H54 (cell line): ENCODE measurements around the gene PXMP4.
"Not testable (repeated sequence)": the region's sequence is repeated elsewhere in the genome, so short reads cannot be mapped to it uniquely, and the experiment has no call there.

Experiments used
- DNase-seq: peaks from one replicate; pipeline ENCODE4 v3.0.0; 2011; ENCODE audit warnings: low spot score, mixed read lengths; ENCODE audit not compliant: insufficient read length
- FAIRE-seq: peaks from 3 replicates; lab custom pipeline; 2011; peaks lifted over from hg19 to GRCh38; lab: Jason Lieb, UNC
- POLR2A ChIP-seq: IDR thresholded peaks from 2 replicates; pipeline ENCODE4 v1.6.1; 2011; ENCODE audit warnings: low read depth, mild to moderate bottlenecking, low read length

The PXMP4 gene

GRCh38 chr20:33702861-33703260 lies 17.2 kb downstream of the PXMP4 start:
- FAIRE-seq (no peak), DNase-seq (no peak)
- no peak for TF ChIP-seq POLR2A

- DNase-seq (no peak), FAIRE-seq (no peak)
- no peak for TF ChIP-seq POLR2A
Measured at GRCh38 chr20:33701629-33702450, 18.3 kb downstream of the PXMP4 start.

GRCh38 chr20:33700696-33701441 lies 19.2 kb downstream of the PXMP4 start:
- not testable (repeated sequence) for FAIRE-seq, DNase-seq

- not testable (repeated sequence) for DNase-seq, FAIRE-seq
Measured at GRCh38 chr20:33698966-33699365, 21.1 kb downstream of the PXMP4 start.

GRCh38 chr20:33697129-33697528 lies 23.0 kb downstream of the PXMP4 start:
- no peak for TF ChIP-seq POLR2A
- FAIRE-seq, result no peak
- no peak for DNase-seq

GRCh38 chr20:33696448-33696847 lies 23.7 kb downstream of the PXMP4 start:
- no peak for DNase-seq
- no peak for FAIRE-seq
- TF ChIP-seq POLR2A, result no peak

- DNase-seq (no peak), FAIRE-seq (no peak)
- TF ChIP-seq POLR2A, result no peak
Measured at GRCh38 chr20:33694639-33695012, 25.5 kb downstream of the PXMP4 start.

- FAIRE-seq (no peak), DNase-seq (no peak)
- TF ChIP-seq POLR2A, result no peak
Measured at GRCh38 chr20:33693741-33694638, 26.1 kb downstream of the PXMP4 start.

GRCh38 chr20:33693289-33693688 lies 26.8 kb downstream of the PXMP4 start:
- no peak for FAIRE-seq
- TF ChIP-seq POLR2A, result no peak
- DNase-seq, result no peak

GRCh38 chr20:33689973-33690372 lies 30.1 kb downstream of the PXMP4 start:
- no peak for DNase-seq
- no peak for TF ChIP-seq POLR2A
- FAIRE-seq, result no peak

- FAIRE-seq, result no peak
- DNase-seq, result no peak
- TF ChIP-seq POLR2A, result no peak
Measured at GRCh38 chr20:33689493-33689892, 30.6 kb downstream of the PXMP4 start.

GRCh38 chr20:33688938-33689424 lies 31.1 kb downstream of the PXMP4 start:
- DNase-seq (no peak), FAIRE-seq (no peak)
- TF ChIP-seq POLR2A, result no peak
